ENCODE results near the gene TBR1.

The TBR1 gene

DNA sequence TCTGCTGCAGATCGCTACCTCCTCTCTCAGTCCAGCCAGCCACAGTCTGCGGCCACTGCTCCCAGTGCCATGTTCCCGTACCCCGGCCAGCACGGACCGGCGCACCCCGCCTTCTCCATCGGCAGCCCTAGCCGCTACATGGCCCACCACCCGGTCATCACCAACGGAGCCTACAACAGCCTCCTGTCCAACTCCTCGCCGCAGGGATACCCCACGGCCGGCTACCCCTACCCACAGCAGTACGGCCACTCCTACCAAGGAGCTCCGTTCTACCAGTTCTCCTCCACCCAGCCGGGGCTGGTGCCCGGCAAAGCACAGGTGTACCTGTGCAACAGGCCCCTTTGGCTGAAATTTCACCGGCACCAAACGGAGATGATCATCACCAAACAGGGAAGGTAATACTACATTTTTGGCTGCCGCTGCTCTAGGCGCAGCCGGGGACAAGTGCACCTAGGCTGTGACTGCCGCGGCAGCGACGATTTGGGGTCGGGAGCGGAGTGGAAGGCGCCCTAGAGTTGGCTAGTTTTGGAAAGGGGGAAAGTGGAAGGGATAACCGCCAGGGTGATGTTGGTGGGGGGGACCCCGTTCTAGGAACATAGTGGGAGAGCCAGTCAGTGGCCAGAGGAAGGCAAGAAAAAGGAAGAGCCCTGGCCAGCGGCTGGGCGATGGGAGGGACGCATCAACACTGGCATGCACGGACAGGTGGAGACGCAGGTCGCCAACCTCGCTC lies 776 bp downstream of the TBR1 start:
- TF ChIP-seq POLR2AphosphoS5 (IDR thresholded peaks at IDR 0.05; ENCODE audit: low read depth, low read length) (no peak), TAF1 (IDR thresholded peaks at IDR 0.05; ENCODE audit: borderline replicate concordance, low read depth, low read length) (no peak), POLR2A (IDR thresholded peaks at IDR 0.05; ENCODE audit: low read depth, low read length) (no peak)
- DNase-seq (ENCODE audit: insufficient read length) (no peak), FAIRE-seq (no peak)

DNA sequence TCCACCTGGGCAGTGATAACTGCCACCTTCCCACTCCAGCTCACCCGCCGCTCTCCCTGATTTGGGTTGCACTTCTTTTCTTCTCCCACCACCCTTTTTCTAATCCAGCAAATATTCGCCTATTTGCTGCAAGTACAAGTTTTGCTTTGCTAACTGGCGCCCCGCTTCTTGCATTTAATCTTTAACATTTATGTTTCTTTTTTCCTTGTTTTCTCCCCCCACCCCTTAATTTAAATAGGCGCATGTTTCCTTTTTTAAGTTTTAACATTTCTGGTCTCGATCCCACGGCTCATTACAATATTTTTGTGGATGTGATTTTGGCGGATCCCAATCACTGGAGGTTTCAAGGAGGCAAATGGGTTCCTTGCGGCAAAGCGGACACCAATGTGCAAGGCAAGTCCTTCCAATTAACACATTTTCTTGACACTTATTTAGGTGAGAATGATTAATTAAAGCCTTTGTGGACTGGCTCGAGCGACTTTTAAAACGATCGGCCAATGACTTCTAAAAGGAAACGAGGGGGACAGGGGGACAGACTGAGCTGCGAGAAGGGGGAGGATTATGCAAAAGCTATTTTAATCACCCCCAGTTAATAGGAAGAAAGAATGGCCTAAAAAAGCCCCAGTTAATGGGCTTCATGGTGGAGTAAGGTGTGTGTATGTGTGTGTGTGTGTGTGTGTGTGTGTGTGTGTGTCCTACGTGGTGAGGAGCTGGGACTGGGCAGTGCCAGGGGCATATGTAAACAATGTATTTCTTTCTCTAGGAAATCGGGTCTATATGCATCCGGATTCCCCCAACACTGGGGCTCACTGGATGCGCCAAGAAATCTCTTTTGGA lies 1.6 kb downstream of the TBR1 start:
- FAIRE-seq = no peak

GRCh38 chr2:161418275-161418714 lies 2.2 kb downstream of the TBR1 start:
- TF ChIP-seq POLR2AphosphoS5 (IDR thresholded peaks at IDR 0.05; ENCODE audit: low read depth, low read length) = no peak
- no peak for TF ChIP-seq POLR2A (IDR thresholded peaks at IDR 0.05; ENCODE audit: low read depth, low read length)
- no peak for TF ChIP-seq TAF1 (IDR thresholded peaks at IDR 0.05; ENCODE audit: borderline replicate concordance, low read depth, low read length)
- no peak for FAIRE-seq
- no peak for DNase-seq (ENCODE audit: insufficient read length)

More for the DNA sequence above, 1.6 kb downstream of the TBR1 start:
- TF ChIP-seq TAF1 (IDR thresholded peaks at IDR 0.05; ENCODE audit: borderline replicate concordance, low read depth, low read length) = no peak
- TF ChIP-seq POLR2AphosphoS5 (IDR thresholded peaks at IDR 0.05; ENCODE audit: low read depth, low read length) = no peak
- TF ChIP-seq POLR2A (IDR thresholded peaks at IDR 0.05; ENCODE audit: low read depth, low read length) = no peak
- no peak for DNase-seq (ENCODE audit: insufficient read length)

- TF ChIP-seq POLR2AphosphoS5 (IDR thresholded peaks at IDR 0.05; ENCODE audit: low read depth, low read length) = no peak
- TF ChIP-seq TAF1 (IDR thresholded peaks at IDR 0.05; ENCODE audit: borderline replicate concordance, low read depth, low read length) = no peak
- no peak for TF ChIP-seq POLR2A (IDR thresholded peaks at IDR 0.05; ENCODE audit: low read depth, low read length)
- FAIRE-seq = peak; percentile 51
- DNase-seq (ENCODE audit: insufficient read length) = no peak
Measured at GRCh38 chr2:161418715-161419637, 2.9 kb downstream of the TBR1 start.

DNA sequence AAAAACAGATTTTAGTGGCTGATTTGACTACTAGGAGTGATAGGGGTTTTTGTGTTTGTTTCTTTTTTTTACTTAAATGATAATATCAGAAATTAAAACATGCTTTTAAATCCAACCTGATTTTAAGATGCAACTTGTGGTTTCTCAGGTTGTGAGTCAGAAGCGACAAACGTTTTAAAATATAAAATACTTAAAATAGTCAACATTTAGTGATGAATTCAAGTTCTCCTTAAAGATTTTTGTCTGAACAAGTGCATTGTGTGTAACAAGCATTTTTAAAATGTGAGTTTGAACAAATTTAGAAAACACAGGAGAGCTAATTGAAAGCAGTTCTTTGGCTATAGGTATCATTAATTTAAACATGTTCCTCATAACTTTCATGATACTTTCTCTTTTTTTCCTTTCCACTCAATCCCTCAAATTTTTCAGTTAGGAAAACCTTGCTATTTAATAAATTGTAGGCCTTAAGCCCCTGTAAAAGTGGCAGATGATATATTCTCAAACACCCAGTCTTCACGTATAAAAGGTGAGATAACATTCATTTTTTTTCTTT lies 3.6 kb downstream of the TBR1 start:
- FAIRE-seq (no peak), DNase-seq (ENCODE audit: insufficient read length) (no peak)
- TF ChIP-seq TAF1 (IDR thresholded peaks at IDR 0.05; ENCODE audit: borderline replicate concordance, low read depth, low read length) = no peak
- no peak for TF ChIP-seq POLR2A (IDR thresholded peaks at IDR 0.05; ENCODE audit: low read depth, low read length)
- TF ChIP-seq POLR2AphosphoS5 (IDR thresholded peaks at IDR 0.05; ENCODE audit: low read depth, low read length) = no peak

DNA sequence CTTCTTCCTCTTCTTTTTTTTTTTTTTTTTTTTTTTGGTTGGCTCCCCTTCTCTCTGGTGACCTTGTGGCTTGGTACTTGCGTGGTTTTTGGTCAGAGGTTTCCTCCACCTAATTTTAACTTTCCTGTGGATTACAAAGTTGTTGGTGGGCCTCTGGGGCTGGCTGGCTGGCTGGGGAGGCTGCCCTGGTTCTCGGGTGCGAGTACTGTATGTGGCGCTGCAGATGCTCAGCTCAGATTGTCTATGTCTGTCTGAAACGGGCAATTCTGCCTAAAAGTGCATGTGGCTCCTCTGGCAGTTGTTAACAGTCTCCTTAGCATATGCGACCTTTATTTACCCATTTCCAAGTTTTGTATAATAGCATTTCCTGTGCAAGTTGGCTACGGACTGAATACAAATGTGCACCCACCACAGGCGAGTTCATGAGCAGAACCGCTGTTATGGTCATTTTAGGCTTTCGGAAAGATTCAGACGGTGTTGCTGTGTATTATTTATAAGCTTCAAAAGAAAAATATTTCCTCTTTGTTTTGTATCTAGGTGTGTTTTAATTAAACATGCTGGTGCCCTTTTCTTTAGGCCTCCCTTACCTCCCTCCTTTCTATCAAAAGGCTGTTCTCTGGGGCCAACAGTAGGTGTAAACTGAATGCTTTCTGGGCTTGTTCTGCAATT lies 4.4 kb downstream of the TBR1 start:
- DNase-seq (ENCODE audit: insufficient read length) (no peak), FAIRE-seq (peak; percentile 58)
- TF ChIP-seq TAF1 (IDR thresholded peaks at IDR 0.05; ENCODE audit: borderline replicate concordance, low read depth, low read length) (no peak), POLR2A (IDR thresholded peaks at IDR 0.05; ENCODE audit: low read depth, low read length) (no peak), POLR2AphosphoS5 (IDR thresholded peaks at IDR 0.05; ENCODE audit: low read depth, low read length) (no peak)

GRCh38 chr2:161421686-161422085 lies 5.6 kb downstream of the TBR1 start:
- DNase-seq (ENCODE audit: insufficient read length) (no peak), FAIRE-seq (no peak)
- TF ChIP-seq POLR2AphosphoS5 (IDR thresholded peaks at IDR 0.05; ENCODE audit: low read depth, low read length) = no peak
- TF ChIP-seq POLR2A (IDR thresholded peaks at IDR 0.05; ENCODE audit: low read depth, low read length) = no peak
- no peak for TF ChIP-seq TAF1 (IDR thresholded peaks at IDR 0.05; ENCODE audit: borderline replicate concordance, low read depth, low read length)

GRCh38 chr2:161422816-161423403 lies 6.8 kb downstream of the TBR1 start:
- FAIRE-seq (no peak), DNase-seq (ENCODE audit: insufficient read length) (no peak)
- TF ChIP-seq TAF1 (IDR thresholded peaks at IDR 0.05; ENCODE audit: borderline replicate concordance, low read depth, low read length) = no peak

GRCh38 chr2:161423421-161424393 lies 7.6 kb downstream of the TBR1 start:
- no peak for DNase-seq (ENCODE audit: insufficient read length)
- TF ChIP-seq POLR2A (IDR thresholded peaks at IDR 0.05; ENCODE audit: low read depth, low read length) (no peak), TAF1 (IDR thresholded peaks at IDR 0.05; ENCODE audit: borderline replicate concordance, low read depth, low read length) (no peak), POLR2AphosphoS5 (IDR thresholded peaks at IDR 0.05; ENCODE audit: low read depth, low read length) (no peak)

More at GRCh38 chr2:161423421-161424393, 7.6 kb downstream of the TBR1 start:
- no peak for FAIRE-seq

All from GM12892 (cell line).